ENCODE data around the gene PIK3R3.
"Not testable (repeated sequence)": the region's sequence is repeated elsewhere in the genome, so short reads cannot be mapped to it uniquely, and the experiment has no call there.

The PIK3R3 gene

GRCh38 chr1:46102769-46103476 is 29.5 kb downstream of the PIK3R3 start:
- no peak for DNase-seq (ENCODE audit: low spot score)

- no peak for DNase-seq (ENCODE audit: low spot score)
Measured at GRCh38 chr1:46099215-46099614, 33.2 kb downstream of the PIK3R3 start.

- DNase-seq (ENCODE audit: low spot score): no peak
Measured at GRCh38 chr1:46098027-46098712, 34.3 kb downstream of the PIK3R3 start.

GRCh38 chr1:46097149-46097472 is 35.3 kb downstream of the PIK3R3 start:
- DNase-seq (ENCODE audit: low spot score): no peak

- no peak for DNase-seq (ENCODE audit: low spot score)
Measured at GRCh38 chr1:46096269-46097148, 35.9 kb downstream of the PIK3R3 start.

- not testable (repeated sequence) for DNase-seq (ENCODE audit: low spot score)
Measured at GRCh38 chr1:46095110-46095509, 37.3 kb downstream of the PIK3R3 start.

GRCh38 chr1:46094471-46095005 is 37.9 kb downstream of the PIK3R3 start:
- no peak for DNase-seq (ENCODE audit: low spot score)

- DNase-seq (ENCODE audit: low spot score): not testable (repeated sequence)
Measured at GRCh38 chr1:46093832-46094231, 38.6 kb downstream of the PIK3R3 start.

GRCh38 chr1:46087891-46088290 is 44.5 kb downstream of the PIK3R3 start:
- no peak for DNase-seq (ENCODE audit: low spot score)

- DNase-seq (ENCODE audit: low spot score): no peak
Measured at GRCh38 chr1:46086576-46086975, 45.9 kb downstream of the PIK3R3 start.

- DNase-seq (ENCODE audit: low spot score): no peak
Measured at GRCh38 chr1:46084553-46085451, 47.6 kb downstream of the PIK3R3 start.

GRCh38 chr1:46083579-46083978 is 48.9 kb downstream of the PIK3R3 start:
- no peak for DNase-seq (ENCODE audit: low spot score)

GRCh38 chr1:46081619-46082018 is 50.8 kb downstream of the PIK3R3 start:
- no peak for DNase-seq (ENCODE audit: low spot score)

GRCh38 chr1:46081206-46081605 is 51.2 kb downstream of the PIK3R3 start:
- DNase-seq (ENCODE audit: low spot score): no peak

- no peak for DNase-seq (ENCODE audit: low spot score)
Measured at GRCh38 chr1:46080257-46080656, 52.2 kb downstream of the PIK3R3 start.

- DNase-seq (ENCODE audit: low spot score): no peak
Measured at GRCh38 chr1:46077644-46078043, 54.8 kb downstream of the PIK3R3 start.

GRCh38 chr1:46076343-46076742 is 56.1 kb downstream of the PIK3R3 start:
- no peak for DNase-seq (ENCODE audit: low spot score)

- no peak for DNase-seq (ENCODE audit: low spot score)
Measured at GRCh38 chr1:46072975-46073374, 59.5 kb downstream of the PIK3R3 start.

- DNase-seq (ENCODE audit: low spot score): no peak
Measured at GRCh38 chr1:46070164-46070814, 62.1 kb downstream of the PIK3R3 start.

- DNase-seq (ENCODE audit: low spot score): no peak
Measured at GRCh38 chr1:46068525-46068924, 63.9 kb downstream of the PIK3R3 start.

GRCh38 chr1:46067652-46068051 is 64.8 kb downstream of the PIK3R3 start:
- no peak for DNase-seq (ENCODE audit: low spot score)
